ENCODE measurements around the gene TOP2A.

TOP2A gene, protein sequence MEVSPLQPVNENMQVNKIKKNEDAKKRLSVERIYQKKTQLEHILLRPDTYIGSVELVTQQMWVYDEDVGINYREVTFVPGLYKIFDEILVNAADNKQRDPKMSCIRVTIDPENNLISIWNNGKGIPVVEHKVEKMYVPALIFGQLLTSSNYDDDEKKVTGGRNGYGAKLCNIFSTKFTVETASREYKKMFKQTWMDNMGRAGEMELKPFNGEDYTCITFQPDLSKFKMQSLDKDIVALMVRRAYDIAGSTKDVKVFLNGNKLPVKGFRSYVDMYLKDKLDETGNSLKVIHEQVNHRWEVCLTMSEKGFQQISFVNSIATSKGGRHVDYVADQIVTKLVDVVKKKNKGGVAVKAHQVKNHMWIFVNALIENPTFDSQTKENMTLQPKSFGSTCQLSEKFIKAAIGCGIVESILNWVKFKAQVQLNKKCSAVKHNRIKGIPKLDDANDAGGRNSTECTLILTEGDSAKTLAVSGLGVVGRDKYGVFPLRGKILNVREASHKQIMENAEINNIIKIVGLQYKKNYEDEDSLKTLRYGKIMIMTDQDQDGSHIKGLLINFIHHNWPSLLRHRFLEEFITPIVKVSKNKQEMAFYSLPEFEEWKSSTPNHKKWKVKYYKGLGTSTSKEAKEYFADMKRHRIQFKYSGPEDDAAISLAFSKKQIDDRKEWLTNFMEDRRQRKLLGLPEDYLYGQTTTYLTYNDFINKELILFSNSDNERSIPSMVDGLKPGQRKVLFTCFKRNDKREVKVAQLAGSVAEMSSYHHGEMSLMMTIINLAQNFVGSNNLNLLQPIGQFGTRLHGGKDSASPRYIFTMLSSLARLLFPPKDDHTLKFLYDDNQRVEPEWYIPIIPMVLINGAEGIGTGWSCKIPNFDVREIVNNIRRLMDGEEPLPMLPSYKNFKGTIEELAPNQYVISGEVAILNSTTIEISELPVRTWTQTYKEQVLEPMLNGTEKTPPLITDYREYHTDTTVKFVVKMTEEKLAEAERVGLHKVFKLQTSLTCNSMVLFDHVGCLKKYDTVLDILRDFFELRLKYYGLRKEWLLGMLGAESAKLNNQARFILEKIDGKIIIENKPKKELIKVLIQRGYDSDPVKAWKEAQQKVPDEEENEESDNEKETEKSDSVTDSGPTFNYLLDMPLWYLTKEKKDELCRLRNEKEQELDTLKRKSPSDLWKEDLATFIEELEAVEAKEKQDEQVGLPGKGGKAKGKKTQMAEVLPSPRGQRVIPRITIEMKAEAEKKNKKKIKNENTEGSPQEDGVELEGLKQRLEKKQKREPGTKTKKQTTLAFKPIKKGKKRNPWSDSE (N-terminal part only)

DNA sequence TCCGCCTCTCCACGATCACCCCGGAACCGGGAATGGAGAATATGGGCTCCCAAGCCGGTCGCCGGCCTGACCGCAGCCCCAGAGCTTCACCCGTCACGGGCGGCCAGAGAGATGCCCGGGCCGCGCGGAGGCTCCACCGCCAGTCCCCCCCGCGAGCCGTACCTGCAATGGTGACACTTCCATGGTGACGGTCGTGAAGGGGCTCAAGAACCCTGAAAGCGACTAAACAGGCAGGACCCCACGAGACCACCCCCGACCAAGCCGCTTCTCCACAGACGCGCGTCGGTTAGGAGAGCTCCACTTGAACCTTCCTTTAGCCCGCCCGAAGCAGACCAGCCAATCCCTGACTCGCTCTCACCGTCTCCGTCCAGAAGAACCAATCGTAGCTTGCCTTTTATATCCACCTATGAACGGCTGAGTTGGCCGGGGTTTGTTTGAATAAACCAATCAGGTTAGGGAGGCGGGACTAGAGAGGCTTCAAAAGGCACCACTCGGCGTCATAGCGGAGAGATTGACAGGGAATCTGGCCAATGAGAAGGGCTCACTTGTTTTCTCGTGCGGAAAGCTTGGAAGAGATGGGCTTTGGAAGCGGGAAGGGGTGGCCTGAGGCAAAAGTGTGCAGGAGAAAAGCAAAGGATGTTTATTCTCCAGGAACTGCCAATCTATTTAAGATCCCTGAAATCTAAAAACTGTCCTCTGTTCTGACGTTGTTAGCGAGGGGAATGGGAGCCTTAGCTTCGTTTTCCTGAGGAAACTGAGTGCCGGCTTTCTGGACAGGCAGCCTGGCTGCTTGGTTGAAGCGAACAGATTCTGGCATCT is at the start of gene TOP2A:
TSS of gene TOP2A (minus strand) at position 288 of the 819 bp plus-strand sequence. CDS start at position 183, 105 bp downstream.
- peak; percentile 99 for DNase-seq (ENCODE audit: low read depth)

DNA sequence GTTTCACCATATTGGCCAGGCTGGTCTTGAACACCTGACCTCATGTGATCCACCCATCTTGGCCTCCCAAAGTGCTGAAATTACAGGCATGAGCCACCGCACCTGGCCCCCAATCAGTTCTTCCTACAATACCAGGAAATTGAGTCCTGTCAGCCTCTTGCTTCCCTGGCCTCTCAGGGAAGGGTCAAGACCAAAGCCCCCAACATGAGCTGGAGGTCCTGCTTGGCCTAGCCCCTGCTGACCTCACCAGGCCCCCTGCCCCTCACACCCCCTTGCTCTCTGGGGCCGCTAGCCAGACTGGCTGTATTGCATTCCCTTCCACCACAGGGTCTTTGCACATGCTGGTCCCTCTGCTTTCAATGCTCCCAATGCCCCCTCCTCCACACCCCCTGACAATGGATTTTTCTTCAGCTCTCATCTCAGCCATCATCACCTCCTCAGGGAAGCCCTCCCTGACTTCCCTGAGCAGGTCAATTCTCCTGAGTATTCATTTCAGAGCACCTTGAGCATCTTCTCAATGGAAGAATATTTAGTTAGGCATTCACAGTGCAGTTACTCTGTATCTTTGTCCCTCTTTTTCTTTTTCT is 49.7 kb upstream of the TOP2A start:
- DNase-seq (ENCODE audit: low read depth), result no peak

DNA sequence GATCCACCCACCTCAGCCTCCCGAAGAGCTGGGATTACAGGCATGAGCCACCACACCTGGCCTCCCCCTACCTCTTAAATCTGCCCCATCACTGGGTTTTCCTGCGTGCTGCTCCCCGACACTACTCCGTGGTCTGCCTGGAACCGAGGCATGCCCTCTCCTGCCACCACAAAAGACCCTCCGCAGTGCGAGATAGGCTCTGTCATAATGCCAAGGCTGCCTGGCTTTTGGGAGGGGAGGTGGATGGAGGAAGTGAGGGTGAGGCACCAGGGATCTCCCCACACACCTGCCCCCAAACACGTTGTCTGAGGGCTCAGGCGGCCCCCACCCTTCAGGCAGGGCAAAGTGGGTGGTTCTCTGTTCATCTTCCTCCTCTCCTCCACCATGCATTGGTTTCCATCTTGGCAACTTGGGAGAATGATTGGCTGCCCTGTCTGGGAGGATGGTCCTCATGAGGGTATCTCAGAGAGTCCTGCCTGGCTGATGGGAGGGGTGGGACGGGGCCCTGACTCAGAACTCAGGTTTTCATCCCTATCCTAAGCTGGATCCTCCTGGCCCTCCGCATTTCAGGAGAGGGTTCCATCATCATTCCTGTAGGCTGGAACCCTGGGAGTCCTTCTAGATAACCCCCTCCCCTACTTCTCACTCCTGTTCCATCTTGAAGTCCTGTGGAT is 48.7 kb upstream of the TOP2A start:
- peak; percentile 23 for DNase-seq (ENCODE audit: low read depth)

DNA sequence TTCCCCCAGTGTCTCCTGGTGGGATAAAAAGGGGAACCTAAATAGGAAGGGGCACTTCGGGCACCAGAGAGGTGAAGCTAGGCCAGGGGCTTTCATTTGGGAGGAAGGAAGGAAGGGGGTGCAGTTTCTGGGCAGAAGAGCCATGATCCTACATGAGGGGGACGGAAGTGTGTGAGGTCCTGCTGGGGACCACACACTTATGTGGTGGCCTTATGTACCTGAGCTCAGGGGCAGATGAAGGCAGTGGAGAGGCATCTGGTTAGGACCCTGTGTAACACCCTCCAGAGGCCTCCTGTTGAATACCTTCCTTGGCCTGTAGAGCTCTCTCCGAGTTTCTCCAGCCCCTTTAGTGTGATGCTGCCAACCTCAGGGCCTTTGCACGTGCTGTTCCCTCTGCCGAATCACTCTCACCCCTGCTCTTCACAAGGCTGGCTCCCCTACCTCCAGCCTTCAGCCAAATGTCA is 46.7 kb upstream of the TOP2A start:
- DNase-seq (ENCODE audit: low read depth), result no peak

DNA sequence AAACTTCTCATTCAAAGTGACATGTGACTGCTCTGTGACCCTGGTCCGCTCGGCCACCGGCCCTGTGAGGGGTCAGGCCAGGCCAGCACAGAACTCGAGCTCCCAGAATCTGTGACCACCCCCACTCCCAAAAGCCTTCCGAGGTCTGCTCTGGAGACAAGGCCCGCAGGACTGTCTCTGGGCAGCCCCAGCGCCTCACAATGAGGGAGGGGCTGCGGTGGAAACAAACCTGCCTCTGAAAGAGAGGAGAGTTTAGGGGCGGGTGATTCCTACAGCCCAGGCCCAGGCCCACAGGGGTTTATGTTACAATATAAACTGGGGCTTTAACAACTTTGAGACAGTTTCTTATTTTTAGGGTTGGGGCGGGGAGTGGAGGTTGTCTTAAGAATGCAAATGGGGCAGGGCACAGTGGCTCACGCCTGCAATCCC is 45.4 kb upstream of the TOP2A start:
- DNase-seq (ENCODE audit: low read depth), result no peak

DNA sequence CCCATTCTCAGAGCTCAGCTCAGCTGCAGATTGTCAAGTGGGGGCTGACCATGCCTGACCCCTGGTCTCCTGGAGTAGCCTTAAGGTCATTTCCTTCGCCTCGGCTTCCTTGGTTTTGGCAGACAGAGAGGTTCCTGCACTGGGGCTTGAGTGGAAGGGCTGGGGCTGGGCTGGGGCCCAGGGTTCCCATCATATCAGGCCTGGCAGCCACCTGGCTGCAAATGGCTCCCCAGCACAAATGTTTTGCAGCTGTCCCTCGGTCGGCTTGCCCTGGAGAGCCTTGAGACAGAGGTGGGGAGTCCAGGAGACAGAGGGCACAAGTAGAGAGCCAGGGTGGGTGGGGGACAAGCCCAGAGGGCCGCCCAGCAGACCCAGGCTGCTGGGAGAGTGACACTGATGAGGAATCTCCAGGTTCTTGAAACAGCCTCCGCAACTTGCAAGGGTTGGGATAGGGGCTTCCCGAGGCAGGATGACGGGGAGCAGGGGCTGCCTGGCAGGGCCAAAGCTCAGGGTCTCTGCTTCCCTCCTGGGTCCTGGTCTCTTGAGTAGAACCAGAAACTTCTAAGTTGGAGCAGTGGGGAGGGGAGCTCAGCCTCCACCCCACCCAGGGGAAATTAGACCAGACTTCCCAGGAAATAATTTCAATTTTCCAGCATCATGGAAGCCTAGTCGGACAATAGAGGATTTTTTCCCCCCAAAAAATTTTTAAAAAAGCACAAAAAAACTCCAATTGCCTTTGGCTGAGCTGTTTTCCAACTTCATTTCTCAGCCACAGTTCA is 44.8 kb upstream of the TOP2A start:
- DNase-seq (ENCODE audit: low read depth), result no peak

DNA sequence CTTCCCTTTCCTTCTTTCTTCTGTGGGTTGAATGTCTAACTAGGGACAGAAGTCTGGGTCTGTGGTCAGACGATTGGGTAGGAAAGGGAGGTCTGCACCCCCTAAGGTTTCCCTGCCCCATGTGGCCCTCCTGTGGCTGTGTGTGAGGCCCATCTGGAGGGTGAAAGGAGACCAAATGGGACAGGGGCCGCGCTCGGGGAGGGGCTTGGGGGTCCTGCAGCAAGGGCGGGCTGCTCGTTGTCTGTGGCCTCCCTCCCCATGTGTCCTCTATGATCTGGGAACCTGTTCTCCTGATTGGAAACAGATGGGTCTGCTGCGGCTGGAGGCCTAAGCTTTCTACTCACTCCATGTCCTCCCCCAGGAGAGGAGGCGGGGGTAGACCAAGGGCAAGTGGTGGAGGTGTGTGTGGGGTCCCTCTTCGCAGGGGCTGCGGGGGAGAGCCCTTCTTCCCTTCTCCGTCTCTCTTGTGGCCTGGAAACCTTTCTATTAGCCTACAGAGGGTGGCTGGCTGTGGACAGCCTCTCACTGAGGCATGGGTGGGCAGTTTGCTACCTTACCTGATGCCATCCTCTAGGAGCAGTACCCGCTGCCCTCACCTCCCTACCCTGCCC is 44.1 kb upstream of the TOP2A start:
- no peak for DNase-seq (ENCODE audit: low read depth)

DNA sequence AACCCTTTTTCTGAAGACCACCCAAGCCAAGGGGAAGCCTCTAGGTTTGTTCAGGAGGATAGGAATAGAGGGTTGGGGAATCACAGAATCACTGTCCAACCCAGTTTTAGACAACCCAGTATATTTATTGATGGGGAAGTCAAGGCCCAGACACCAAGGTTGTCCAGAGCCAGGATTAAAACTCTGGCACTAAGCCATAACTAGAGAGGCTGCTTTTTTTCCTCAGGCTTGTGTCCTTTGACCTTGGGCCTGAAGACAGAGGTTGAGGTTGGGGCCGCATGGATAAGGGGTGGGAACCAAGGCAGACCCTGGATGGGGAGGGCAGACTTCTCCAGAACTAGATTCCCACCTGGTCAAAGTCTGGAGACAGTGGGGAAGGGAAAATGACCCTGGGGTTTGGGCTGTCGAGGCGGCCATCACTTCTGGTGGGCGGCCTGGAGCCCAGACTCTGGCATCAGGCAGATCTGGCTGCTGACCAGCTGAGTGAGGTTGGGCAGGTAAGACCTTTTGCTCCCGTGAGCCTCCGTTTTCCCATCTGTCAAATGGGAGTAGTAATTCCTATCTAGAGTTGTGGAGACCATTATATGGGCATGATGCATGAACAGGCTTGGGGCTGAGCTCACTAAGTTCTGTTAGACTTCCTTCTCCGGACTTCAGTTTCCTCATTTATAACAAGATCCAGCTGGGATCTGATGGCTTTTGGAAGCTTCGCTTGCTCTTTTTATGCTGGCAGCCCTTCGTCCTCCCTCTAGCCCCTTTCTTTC is 43.5 kb upstream of the TOP2A start:
- no peak for DNase-seq (ENCODE audit: low read depth)

DNA sequence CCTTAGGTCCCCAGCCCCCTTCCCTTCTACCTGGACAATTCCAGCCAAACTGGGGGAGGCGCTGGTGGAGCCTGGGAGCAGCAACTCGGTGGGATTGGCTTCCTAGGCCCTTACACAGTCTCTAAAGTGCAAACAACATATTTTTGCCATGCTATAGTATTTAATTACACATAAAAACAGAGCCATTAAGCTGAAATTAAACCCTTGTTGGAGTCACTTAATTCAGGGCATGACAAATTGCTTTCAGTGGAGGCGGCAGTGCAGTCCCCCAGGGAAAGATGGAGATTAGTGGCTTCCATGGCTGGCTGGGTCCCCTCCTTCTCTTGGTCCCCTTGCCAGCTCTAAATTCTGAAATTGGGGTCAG is 42.9 kb upstream of the TOP2A start:
- DNase-seq (ENCODE audit: low read depth), result no peak

DNA sequence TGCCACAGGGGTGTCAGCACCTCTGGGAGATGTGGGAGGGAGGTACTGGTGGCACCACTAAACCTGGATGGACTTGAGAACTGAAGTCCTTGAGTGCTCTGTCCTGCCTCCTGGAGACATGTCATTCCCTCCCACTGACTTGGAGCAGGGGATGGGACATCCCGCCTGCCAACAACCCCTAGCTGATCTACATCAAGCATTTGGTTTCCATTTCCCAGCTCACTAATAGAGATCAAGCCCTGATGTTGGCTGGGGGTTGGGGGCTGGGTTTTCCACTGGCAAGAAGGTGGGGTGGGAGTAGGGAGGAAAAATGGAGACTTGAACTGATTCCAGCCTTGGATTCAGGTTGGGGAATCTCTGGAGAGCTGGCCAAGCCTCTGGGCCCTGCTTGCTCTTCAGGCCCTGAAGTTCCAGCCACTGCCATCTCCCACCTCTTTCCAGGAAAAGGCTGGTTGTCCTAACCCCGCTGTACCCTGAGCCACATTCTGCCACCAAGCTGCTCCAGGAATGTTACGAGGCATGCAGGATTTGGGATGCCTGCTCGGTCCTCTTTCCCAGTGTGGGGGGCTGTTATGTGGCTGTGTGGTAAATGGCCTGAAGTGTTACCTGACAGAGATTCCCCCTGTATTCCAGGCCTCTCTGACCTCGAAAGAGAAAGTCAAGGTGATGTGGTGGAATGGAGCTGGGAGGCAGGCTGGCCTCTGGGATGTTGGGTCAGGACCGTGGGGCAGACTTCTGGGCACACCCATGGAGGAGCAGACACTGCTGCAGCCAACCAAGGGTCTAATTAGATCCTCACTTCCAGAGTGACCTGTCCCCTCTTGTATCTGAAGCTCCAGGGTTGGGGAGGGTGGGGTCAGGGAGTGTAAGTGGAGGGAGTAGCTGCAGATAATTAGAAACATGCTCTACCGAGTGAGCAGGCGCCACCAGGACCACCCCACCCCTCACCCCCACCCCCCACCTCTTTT is 42.2 kb upstream of the TOP2A start:
- no peak for DNase-seq (ENCODE audit: low read depth)

DNA sequence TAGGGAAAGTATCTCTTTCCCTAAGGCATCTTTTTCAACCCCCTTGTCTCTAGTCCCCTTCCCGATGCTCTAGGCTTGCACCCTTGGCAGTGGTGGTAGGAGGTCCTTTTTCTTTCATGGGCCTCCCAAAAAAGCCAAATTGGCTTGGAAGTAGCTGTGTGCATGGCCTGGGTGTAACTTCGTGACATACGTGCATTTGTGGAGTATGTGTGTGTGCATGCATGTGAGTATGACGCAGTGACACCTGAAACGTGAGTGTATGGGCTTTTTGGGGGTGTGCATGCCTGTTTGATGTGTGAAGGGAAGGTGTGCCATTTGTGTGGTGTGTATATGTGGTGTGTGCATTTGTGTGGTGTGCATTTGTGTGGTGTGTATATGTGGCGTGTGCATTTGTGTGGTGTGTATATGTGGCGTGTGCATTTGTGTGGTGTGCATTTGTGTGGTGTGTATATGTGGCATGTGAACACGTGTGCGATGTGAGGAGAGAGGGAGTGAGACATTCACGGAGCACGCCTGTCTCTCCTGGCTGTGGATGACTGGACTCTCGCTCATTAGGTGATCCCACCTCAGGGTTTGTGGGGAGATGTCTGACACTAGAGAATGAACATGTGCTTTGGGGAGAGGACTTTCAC is 41.3 kb upstream of the TOP2A start:
- no peak for DNase-seq (ENCODE audit: low read depth)

DNA sequence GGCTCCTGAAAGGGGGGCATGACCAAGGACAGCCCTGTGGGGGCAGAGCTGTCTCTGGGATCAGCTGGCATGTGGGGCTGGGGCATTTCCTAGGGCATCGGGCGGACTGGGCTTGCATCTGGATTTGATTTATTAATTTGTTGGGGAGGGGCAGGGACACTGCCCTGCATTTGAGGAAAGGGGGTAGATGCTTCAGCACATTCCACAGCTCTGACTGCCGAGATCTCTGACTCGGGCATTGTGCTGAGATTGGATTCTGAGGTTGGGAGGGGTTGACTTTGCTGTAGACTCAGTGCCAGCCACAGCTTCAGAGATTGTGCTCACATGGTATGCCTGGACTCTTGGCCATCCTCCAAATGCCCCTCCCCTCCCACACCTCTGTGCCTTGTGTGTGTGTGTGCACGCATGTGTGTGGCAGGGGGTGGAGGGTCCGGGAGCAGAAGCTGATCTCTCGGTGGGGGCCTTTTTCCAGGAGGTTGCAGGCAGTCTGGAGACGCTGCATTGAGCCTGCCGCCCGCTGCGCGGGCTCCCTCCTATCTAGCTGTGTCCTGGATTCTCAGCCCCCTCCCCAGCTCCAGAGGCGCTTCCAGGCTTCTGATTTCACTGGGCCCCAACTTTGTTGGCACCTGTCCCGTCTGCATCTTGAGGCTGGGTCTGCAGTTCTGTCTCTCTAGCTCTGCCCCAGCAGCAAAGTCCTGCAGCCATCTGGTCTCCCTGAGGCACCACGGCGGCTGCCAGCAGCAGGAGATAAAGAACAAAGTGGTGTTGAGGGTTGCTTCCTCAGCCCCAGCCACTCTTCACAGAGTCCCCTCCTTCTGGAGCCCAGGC is 40.5 kb upstream of the TOP2A start:
- DNase-seq (ENCODE audit: low read depth), result peak; percentile 72

DNA sequence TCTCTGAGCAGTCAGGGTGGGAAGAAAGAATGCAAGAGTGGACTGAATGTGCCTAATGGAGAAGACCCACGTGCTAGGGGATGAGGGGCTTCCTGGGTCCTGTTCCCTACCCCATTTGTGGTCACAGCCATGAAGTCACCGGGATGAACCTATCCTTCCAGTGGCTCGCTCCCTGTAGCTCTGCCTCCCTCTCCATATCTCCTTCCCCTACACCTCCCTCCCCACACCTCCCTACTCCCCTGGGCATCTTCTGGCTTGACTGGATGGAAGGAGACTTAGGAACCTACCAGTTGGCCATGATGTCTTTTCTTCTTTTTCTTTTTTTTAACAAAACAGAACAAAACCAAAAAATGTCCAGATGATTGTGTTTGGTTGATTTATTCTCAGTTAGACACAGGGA is 39.7 kb upstream of the TOP2A start:
- DNase-seq (ENCODE audit: low read depth), result no peak

DNA sequence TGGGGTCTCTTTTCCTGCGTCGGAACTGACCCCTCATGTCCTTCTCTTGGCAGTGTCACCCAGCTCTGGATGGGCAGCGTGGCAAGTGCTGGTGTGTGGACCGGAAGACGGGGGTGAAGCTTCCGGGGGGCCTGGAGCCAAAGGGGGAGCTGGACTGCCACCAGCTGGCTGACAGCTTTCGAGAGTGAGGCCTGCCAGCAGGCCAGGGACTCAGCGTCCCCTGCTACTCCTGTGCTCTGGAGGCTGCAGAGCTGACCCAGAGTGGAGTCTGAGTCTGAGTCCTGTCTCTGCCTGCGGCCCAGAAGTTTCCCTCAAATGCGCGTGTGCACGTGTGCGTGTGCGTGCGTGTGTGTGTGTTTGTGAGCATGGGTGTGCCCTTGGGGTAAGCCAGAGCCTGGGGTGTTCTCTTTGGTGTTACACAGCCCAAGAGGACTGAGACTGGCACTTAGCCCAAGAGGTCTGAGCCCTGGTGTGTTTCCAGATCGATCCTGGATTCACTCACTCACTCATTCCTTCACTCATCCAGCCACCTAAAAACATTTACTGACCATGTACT is 38.8 kb upstream of the TOP2A start:
- DNase-seq (ENCODE audit: low read depth), result no peak

DNA sequence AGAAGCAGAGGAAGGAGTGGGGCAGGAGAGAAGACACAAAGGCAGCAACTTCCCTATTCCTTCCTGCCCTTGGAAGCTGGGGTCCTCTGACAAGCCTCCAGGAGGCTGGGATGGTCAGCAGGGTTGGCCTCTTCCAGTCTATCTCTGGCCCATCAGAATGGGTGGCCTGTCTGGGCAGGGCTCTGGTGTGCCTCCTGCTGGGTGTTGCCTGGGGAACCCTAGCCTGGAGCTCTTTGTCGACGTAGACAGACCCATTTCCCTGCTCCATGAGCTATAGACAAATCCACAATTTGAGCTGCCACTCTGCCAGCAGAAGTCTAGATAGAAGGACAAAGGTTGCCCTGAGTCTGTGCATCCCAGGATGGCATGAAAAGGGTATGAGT is 36.9 kb upstream of the TOP2A start:
- no peak for DNase-seq (ENCODE audit: low read depth)

Data from iris pigment epithelial cell (primary cell).